Muscle layer of colon (tissue), 2 donors: ENCODE measurements around the gene LITAFD.
"Not testable (repeated sequence)": the region's sequence is repeated elsewhere in the genome, so short reads cannot be mapped to it uniquely, and the experiment has no call there.

ENCODE experiments used
- H3K27ac ChIP-seq: one replicate; pipeline ENCODE4 v1.7.0; 2013; ENCODE audit warnings: low read depth, mild to moderate bottlenecking, low read length, moderate library complexity
- H3K27me3 ChIP-seq, 2 donors: one replicate each; pipeline ENCODE4 v1.7.0; 2013; ENCODE audit warnings: low read length in 2 of 2, mild to moderate bottlenecking in 2 of 2; ENCODE audit not compliant: insufficient read depth in 2 of 2, control insufficient read depth in 1 of 2
- H3K36me3 ChIP-seq: one replicate; pipeline ENCODE4 v1.7.0; 2013; ENCODE audit warnings: mild to moderate bottlenecking, low read length; ENCODE audit not compliant: insufficient read depth
- H3K4me1 ChIP-seq: one replicate; pipeline ENCODE4 v1.7.0; 2013; ENCODE audit warnings: mild to moderate bottlenecking, low read length; ENCODE audit not compliant: insufficient read depth
- H3K4me3 ChIP-seq, 2 donors: one replicate each; pipeline ENCODE4 v1.7.0; 2013; ENCODE audit warnings: low read length in 2 of 2, low read depth in 1 of 2, mild to moderate bottlenecking in 1 of 2, moderate library complexity in 1 of 2
- H3K9ac ChIP-seq: one replicate; pipeline ENCODE4 v1.7.0; 2013; ENCODE audit warnings: low read length
- H3K9me3 ChIP-seq: one replicate; pipeline ENCODE4 v1.7.0; 2013; ENCODE audit warnings: mild to moderate bottlenecking, low read length
- donor health status: abdominal sarcoma.
- donor health status: Adenocarcinoma of cecum.

The LITAFD gene

DNA sequence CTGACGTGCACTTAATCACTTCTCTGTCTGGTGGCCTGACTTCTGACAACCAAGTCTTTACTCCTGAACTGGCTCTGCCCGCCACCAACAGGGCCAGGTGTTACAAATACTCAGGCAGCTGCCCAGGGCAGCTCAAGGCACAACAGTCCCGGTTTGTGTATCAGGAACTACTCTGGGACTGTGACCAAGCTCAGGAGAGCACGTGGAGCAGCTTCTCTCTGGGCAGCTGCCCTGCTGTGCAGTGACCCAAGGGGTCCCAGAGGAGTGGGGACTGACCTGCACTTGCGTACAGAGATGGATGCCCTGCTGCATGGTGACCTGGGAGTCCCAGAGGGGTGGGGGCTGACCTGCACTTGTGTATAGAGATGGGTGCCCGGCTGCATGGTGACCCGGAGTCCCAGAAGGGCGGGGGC is 21.9 kb downstream of the LITAFD start:
- Histone ChIP-seq H3K9ac (no peak overlapping the region), H3K4me3 (no peak overlapping the region), H3K9me3 (no peaks in the 10 kb centered on the region), H3K36me3 (peaks cover 83% of the 10 kb centered on the region), H3K4me1 (no peaks in the 10 kb centered on the region), H3K27ac (no peak overlapping the region), H3K27me3 (no peaks in the 10 kb centered on the region)

DNA sequence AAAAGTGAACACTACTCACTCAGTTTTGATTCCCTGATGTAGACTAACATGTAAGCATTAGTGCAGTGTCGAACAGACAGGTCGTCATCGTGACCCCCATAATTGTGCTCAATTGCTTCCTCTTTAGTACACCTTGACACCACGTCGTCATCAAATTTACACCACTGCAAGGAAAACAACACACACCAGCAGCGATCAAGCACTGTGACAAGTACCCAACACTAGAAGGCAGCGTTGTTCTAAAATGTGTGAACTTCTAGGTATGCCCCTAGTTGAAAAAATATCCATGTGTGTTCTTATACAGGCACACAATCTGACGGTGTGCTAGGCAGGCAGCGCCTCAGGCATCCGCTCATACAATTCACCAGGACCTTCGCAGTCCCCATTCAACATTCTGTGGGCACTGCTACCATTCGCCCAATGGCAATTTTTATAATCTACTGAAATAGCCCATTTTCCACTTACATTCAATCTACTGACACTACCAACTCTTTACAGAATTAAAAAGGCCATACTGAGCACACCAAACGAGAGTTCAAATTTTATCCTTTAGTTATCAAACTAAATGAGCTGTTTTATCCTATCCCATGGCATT is 23.1 kb downstream of the LITAFD start:
- no peaks in the 10 kb centered on the region for H3K4me1 ChIP-seq
- H3K36me3 ChIP-seq: peaks cover 77% of the 10 kb centered on the region
- no peaks in the 10 kb centered on the region for H3K27me3 ChIP-seq

DNA sequence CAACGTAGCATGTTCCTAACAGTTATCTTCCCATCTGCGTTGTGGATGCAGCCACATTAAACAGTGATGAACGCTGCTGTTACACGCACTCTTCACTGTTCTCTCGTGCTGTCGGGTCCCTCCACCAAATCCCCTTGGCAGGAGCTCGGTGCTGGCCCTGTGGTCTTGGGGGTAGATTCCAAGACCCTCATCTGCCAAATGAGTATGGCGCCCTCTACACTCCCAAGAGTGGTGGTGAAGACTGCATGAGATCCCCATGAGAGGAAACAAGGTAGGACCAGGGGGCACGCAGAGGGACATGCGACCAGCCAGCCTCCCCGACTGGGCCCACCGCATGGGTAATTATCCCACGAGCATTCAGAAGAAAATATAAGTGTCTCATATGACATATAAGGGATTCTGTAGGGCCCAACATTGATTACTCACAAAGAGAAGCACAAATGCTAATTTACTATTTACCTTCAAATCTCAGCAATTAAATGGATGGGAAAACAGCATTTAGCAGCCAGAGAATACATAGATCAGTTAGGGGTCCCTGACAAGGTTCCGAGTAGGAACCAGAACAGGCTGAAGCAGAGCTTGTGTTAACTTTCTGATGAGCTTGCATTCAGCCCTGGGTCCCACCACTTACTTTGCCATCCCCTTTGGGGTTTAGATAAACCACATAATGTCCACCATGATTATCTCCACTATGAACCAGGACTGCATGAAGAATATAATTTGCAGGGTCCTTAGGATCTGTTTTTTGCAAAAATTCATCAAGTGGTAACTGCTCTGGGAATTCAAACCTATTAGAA is 23.8 kb downstream of the LITAFD start:
- no peak overlapping the region for H3K9ac ChIP-seq
- no peak overlapping the region for H3K4me3 ChIP-seq
- no peak overlapping the region for H3K27ac ChIP-seq
- H3K36me3 ChIP-seq: peaks cover 79% of the 10 kb centered on the region
- H3K27me3 ChIP-seq: no peaks in the 10 kb centered on the region
- H3K4me1 ChIP-seq: no peaks in the 10 kb centered on the region
- H3K9me3 ChIP-seq: no peaks in the 10 kb centered on the region

More for the DNA sequence above, 23.1 kb downstream of the LITAFD start:
- Histone ChIP-seq H3K9ac (no peak overlapping the region), H3K9me3 (no peaks in the 10 kb centered on the region), H3K27ac (no peak overlapping the region), H3K4me3 (no peak overlapping the region)

DNA sequence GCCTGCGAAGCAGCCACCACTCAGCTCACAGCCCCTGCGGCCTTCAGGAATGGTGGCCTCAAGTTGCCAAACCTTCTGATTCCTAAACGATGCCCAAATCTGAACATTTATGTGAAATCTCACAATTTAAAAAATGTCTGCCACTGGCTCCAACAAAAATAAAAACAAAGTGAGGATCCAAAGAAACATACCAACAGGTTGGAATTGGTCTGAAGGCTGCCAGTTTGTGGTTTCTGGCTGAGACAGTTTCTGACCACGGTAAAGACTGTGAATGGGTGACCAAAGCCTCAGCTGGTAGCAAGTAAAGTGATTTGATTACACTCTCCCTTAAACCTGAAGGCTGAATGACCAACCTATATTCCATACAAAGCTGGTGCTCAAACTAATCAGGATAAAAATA is 24.9 kb downstream of the LITAFD start:
- Histone ChIP-seq H3K27ac (no peak overlapping the region), H3K36me3 (peaks cover 79% of the 10 kb centered on the region)

DNA sequence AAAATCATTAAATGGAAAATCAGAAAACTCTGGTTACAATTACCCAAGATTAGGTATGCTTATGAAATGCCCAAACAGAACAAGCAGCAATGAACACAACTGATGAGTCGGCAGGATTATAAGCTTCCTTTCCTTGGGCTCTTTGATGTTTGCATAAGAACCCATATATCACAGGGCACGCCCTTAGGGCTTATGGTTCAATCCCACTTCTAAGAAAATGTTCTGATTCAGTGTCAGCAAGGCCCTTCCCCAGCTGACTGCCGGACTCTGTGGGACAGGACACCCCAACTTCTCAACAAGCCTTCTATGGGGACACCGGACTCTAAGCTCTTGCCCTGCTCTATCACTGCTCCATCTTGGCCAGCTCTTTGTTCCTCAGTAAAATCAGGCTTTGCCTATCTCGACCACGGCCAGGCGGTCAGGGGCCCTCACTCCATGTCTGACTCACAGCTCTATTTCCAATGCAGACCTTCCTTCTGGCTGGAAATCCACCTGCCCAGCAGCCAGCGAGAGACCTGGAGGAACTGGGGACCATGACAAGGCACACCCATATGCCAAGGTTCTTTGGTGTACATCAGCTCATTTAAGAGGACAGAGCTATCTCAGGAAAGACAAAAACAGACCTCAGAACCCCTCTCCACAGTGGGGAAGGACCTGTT is 26.8 kb downstream of the LITAFD start:
- Histone ChIP-seq H3K9me3 (no peaks in the 10 kb centered on the region), H3K27ac (no peak overlapping the region), H3K9ac (no peak overlapping the region), H3K27me3 (no peaks in the 10 kb centered on the region), H3K36me3 (peaks cover 68% of the 10 kb centered on the region), H3K4me3 (no peak overlapping the region), H3K4me1 (no peaks in the 10 kb centered on the region)

More for the DNA sequence above, 24.9 kb downstream of the LITAFD start:
- no peaks in the 10 kb centered on the region for H3K27me3 ChIP-seq
- no peaks in the 10 kb centered on the region for H3K9me3 ChIP-seq
- H3K4me1 ChIP-seq: no peaks in the 10 kb centered on the region
- no peak overlapping the region for H3K9ac ChIP-seq
- no peak overlapping the region for H3K4me3 ChIP-seq

DNA sequence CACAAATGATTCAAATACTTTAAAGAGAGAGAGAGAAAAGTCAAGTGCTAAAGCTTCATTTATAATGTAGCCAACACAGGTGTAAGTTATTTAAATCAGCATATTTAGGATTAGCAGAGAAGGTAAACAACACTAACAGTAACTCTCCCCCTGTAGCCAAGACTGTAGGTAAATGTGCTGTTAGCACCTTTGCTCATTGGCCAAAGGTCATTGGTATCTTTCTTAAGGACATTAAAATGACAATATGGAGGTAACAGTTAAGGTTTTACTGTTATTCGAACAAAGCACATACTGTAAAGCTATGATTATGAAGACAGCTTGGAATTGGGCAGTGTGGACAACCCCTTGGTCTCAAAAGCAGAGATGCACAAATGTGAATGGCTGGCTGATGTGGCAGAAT is 28.7 kb downstream of the LITAFD start:
- H3K27me3 ChIP-seq: no peaks in the 10 kb centered on the region
- no peak overlapping the region for H3K4me3 ChIP-seq
- no peaks in the 10 kb centered on the region for H3K9me3 ChIP-seq
- H3K36me3 ChIP-seq: peaks cover 66% of the 10 kb centered on the region
- no peaks in the 10 kb centered on the region for H3K4me1 ChIP-seq
- no peak overlapping the region for H3K27ac ChIP-seq
- H3K9ac ChIP-seq: no peak overlapping the region

DNA sequence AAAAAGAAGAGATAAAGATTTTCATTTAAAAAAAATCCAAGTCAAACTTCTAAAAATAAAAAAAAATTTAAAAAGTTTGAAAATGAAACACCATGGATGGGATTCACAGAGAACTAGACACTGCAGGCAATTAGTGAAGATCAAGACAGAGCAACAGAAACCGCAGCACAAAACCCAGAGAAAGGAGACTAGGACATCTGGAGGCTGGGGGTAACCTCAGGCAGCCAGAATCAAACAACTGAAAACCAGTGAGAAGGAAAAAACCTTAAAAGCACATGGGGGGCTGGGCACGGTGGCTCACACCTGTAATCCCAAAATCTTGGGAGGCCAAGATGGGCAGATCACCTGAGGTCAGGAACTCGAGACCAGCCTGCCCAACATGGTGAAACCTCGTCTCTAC is 30.6 kb downstream of the LITAFD start:
- H3K9me3 ChIP-seq: no peaks in the 10 kb centered on the region
- no peaks in the 10 kb centered on the region for H3K27me3 ChIP-seq
- H3K9ac ChIP-seq: no peak overlapping the region
- no peaks in the 10 kb centered on the region for H3K4me1 ChIP-seq
- H3K4me3 ChIP-seq: no peak overlapping the region
- no peak overlapping the region for H3K27ac ChIP-seq
- peaks cover 72% of the 10 kb centered on the region for H3K36me3 ChIP-seq

DNA sequence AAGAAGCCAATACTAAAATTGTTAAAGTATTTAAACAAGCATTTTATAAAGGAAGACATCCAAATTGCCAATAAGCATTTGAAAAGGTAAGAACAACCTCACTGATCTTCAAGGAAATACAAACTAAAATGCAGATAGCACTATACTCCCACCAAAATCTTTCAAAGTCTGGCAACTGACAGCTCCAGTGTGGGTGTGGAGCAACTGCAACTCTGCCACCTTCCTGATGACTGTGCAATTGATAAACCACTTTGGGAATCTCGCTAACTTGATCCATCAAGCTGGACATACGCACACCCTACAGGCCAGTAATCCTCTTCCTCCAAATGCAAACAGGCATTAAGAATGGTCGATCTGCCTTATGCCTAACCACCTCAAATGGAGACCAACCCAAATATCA is 31.9 kb downstream of the LITAFD start:
- Histone ChIP-seq H3K27me3 (no peaks in the 10 kb centered on the region), H3K9me3 (no peaks in the 10 kb centered on the region), H3K9ac (no peak overlapping the region), H3K36me3 (peaks cover 69% of the 10 kb centered on the region), H3K27ac (no peak overlapping the region), H3K4me1 (no peaks in the 10 kb centered on the region), H3K4me3 (no peak overlapping the region)

DNA sequence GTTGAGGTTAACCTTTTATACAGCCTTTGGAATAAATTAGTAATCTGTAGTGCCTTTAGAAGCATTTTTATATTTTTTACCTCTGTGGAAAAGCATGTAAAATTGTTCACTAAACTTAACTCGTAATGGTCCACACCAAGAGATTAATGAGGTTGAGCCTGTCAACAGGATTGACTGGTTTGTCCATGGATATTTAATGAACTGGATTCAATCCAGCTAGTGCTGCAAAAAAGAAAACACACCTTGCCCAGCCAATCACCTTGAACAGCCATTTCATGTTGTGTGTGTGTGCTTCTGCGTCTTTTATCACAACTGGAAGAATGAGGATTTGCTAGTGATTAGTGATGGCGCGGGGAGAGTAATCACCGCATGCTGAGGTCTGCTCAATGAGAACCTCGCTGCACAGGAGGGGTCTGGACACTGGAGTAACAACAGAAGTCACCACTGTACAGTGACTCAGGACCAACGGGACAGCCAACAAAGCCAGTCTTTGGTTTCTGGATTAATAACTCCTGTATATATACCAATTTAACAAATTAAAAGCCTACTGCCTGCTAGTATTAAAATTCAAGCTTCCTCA is 33.7 kb downstream of the LITAFD start:
- Histone ChIP-seq H3K4me1 (no peaks in the 10 kb centered on the region), H3K36me3 (peaks cover 75% of the 10 kb centered on the region), H3K27me3 (no peaks in the 10 kb centered on the region), H3K9me3 (no peaks in the 10 kb centered on the region), H3K9ac (no peak overlapping the region), H3K27ac (no peak overlapping the region), H3K4me3 (no peak overlapping the region)

DNA sequence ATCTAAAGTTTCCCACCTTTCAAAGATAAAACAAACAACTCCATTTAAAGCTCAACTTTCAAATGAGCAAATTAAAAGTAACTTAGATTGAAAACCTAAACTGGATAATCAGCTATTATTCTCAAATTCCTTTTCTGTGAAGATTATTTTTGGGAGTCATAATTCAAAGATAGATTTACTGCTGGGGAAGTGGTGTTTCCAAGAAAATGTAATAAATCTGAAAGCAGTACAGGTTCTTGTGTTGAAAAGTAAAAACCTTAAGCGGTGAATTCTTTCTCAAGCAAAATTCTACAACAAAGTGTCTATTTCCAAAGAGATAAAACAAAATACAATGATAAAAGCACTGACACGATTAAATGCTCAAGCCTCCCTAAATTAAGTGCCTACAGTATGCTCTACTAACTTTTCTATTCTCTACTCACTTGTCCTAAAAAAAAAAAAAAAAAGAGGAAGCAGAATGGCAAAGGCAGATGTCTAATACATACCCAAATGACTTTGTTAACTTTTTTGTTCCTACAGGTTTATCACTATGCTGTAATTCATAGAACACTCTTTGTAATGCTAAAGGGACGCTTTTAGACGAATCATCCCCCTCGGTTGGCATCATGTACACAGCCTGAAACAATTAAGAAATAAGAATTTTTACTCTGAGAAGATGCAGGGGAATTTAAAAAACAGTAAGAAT is 34.5 kb downstream of the LITAFD start:
- Histone ChIP-seq H3K9ac (no peak overlapping the region), H3K4me1 (no peaks in the 10 kb centered on the region), H3K27ac (no peak overlapping the region), H3K4me3 (no peak overlapping the region), H3K27me3 (no peaks in the 10 kb centered on the region), H3K36me3 (peaks cover 73% of the 10 kb centered on the region), H3K9me3 (no peaks in the 10 kb centered on the region)

DNA sequence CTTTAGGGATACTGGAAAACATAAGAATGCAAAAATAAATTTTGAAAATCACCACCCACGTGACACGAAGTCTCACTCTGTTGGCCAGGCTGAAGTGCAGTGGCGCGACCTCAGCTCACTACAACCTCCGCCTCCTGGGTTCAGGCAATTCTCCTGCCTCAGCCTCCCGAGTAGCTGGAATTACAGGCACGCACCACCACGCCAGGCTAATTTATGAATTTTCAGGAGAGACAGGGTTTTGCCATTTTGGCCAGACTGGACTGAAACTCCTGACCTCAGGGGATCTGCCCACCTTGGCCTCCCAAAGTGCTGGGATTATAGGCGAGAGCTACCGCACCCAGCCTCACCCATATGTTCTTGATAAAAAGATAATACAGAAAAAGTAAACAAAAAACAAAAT is 35.2 kb downstream of the LITAFD start:
- peaks cover 71% of the 10 kb centered on the region for H3K36me3 ChIP-seq
- not testable (repeated sequence) for H3K4me3 ChIP-seq, H3K4me1 ChIP-seq, H3K27me3 ChIP-seq, H3K9ac ChIP-seq, H3K27ac ChIP-seq, H3K9me3 ChIP-seq
